ENCODE measurements around the gene ZNF543.

The ZNF543 gene

GRCh38 chr19:57314146-57314545 is 6.1 kb upstream of the ZNF543 start:
- TF ChIP-seq, protein P1, sequence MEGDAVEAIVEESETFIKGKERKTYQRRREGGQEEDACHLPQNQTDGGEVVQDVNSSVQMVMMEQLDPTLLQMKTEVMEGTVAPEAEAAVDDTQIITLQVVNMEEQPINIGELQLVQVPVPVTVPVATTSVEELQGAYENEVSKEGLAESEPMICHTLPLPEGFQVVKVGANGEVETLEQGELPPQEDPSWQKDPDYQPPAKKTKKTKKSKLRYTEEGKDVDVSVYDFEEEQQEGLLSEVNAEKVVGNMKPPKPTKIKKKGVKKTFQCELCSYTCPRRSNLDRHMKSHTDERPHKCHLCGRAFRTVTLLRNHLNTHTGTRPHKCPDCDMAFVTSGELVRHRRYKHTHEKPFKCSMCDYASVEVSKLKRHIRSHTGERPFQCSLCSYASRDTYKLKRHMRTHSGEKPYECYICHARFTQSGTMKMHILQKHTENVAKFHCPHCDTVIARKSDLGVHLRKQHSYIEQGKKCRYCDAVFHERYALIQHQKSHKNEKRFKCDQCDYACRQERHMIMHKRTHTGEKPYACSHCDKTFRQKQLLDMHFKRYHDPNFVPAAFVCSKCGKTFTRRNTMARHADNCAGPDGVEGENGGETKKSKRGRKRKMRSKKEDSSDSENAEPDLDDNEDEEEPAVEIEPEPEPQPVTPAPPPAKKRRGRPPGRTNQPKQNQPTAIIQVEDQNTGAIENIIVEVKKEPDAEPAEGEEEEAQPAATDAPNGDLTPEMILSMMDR (IDR thresholded peaks at IDR 0.05; ENCODE audit: extremely low read depth, insufficient read depth, missing control alignments) = no peak
- in situ Hi-C loops (cut with MboI; ENCODE audit: low pct_unique_long_range_greater_than_20kb, low sequenced_read_pairs, unreplicated experiment) = no loop called here
- DNase-seq (ENCODE audit: low spot score) = no peak

DNA sequence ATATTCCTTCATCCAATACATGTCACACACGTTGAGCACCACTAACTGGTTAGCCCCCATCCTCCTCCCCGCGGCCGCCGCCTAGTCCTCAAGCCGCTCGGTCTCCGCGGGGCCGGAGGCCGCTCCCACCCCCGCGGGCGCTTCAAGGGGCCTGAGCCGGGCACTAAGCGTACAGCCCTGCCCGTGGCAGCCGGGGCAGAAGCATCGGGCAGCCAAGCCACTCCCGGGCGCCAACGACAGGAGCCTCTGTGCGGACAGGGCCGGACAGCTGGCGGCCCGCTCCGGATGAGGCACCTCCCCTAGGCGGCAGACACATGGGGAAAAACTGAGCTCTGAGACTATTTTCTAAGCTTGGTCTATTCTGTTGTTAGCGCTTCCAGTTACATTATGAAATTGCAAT is 2.8 kb upstream of the ZNF543 start:
- TF ChIP-seq, protein P1 (IDR thresholded peaks at IDR 0.05; ENCODE audit: extremely low read depth, insufficient read depth, missing control alignments) = no peak
- in situ Hi-C loops (cut with MboI; ENCODE audit: low pct_unique_long_range_greater_than_20kb, low sequenced_read_pairs, unreplicated experiment) = no loop called here
- no peak for DNase-seq (ENCODE audit: low spot score)

GRCh38 chr19:57319869-57320179 is 448 bp upstream of the ZNF543 start:
- in situ Hi-C loops (cut with MboI; ENCODE audit: low pct_unique_long_range_greater_than_20kb, low sequenced_read_pairs, unreplicated experiment) = no loop called here

DNA sequence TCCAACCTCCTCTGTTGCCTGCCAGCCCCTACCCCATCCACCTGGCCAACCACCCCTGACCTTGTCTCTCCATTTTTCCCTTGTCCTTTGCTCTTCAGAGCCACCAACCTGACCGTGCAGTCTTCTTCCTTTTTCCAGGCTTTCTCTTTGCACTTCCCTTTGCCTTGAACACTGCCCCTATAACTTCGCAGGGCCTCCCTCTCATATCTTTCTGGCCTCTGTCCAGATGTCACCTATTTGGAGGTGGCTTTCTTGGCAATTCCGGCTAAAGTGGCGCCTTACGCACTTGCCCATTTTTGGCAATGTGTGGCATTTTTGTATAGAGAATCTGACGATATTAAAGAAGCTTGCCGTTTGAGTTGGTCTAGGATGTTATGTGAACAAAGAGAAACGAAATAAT is 844 bp downstream of the ZNF543 start:
- in situ Hi-C loops (cut with MboI; ENCODE audit: low pct_unique_long_range_greater_than_20kb, low sequenced_read_pairs, unreplicated experiment) = no loop called here
- no peak for DNase-seq (ENCODE audit: low spot score)
- TF ChIP-seq, protein P1 (IDR thresholded peaks at IDR 0.05; ENCODE audit: extremely low read depth, insufficient read depth, missing control alignments) = no peak

More at GRCh38 chr19:57319869-57320179, 448 bp upstream of the ZNF543 start:
- TF ChIP-seq, protein P1 (IDR thresholded peaks at IDR 0.05; ENCODE audit: extremely low read depth, insufficient read depth, missing control alignments) = no peak
- DNase-seq (ENCODE audit: low spot score) = no peak

DNA sequence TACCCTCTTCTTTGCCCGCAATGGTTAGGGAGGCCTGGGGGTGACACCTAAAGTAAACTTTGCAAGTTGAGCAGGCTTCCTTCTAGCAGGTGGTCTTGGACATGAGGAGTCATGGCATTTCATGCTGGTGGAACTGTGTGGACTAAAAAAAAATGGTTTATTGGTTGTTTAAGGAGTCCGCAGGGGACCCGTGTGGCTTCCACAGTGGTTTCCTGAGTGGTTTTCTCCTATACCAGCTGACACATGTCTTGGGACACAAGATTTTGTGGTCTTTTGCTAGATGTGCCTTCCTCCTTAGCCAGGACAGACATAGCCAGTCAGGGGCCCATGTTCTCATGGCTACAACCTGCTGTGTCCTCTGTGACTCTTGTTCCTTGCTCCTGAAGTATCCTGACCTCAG is 1.5 kb downstream of the ZNF543 start:
- in situ Hi-C loops (cut with MboI; ENCODE audit: low pct_unique_long_range_greater_than_20kb, low sequenced_read_pairs, unreplicated experiment) = no loop called here
- TF ChIP-seq, protein P1 (IDR thresholded peaks at IDR 0.05; ENCODE audit: extremely low read depth, insufficient read depth, missing control alignments) = no peak
- no peak for DNase-seq (ENCODE audit: low spot score)

GRCh38 chr19:57324992-57325391 is 4.7 kb downstream of the ZNF543 start:
- TF ChIP-seq, protein P1 (IDR thresholded peaks at IDR 0.05; ENCODE audit: extremely low read depth, insufficient read depth, missing control alignments) = no peak
- no peak for DNase-seq (ENCODE audit: low spot score)
- in situ Hi-C loops (cut with MboI; ENCODE audit: low pct_unique_long_range_greater_than_20kb, low sequenced_read_pairs, unreplicated experiment) = no loop called here

GRCh38 chr19:57327993-57328392 is 7.7 kb downstream of the ZNF543 start:
- TF ChIP-seq, protein P1 (IDR thresholded peaks at IDR 0.05; ENCODE audit: extremely low read depth, insufficient read depth, missing control alignments) = no peak
- in situ Hi-C loops (cut with MboI; ENCODE audit: low pct_unique_long_range_greater_than_20kb, low sequenced_read_pairs, unreplicated experiment) = no loop called here
- no peak for DNase-seq (ENCODE audit: low spot score)
